Measurements from ENCODE around the gene WDR5. TPM values are rescaled to one million over a fixed set of nuclear protein-coding genes. Genes with fewer than 3 reads are reported as not detected.

WDR5 gene
- total and polyA plus RNA-seq, 10 of the 15 experiments (the other 5 are each of a cell fraction or from before 2014, with no cell fraction given) = 1.4 to 43.7 (median 33.2) TPM

- H3K4me1 ChIP-seq (ENCODE audit: control insufficient read depth, insufficient read depth, low read length) = no peaks in the 10 kb centered on the region
- H3K36me3 ChIP-seq (ENCODE audit: control insufficient read depth in 2 of 2, insufficient read depth in 2 of 2, low read length in 1 of 2) = no peaks in the 10 kb centered on the region
- DNase-seq (ENCODE audit: low read depth, low spot score) = no peak
- H3K79me2 ChIP-seq (ENCODE audit: control insufficient read depth, insufficient read depth, low read length) = no peaks in the 10 kb centered on the region
- H3K4me2 ChIP-seq (ENCODE audit: control insufficient read depth, insufficient read depth) = no peak overlapping the region
- H2AFZ ChIP-seq (ENCODE audit: control insufficient read depth, low read depth, low read length) = no peak overlapping the region
- no peaks in the 10 kb centered on the region for H3K9me3 ChIP-seq (replicated peaks; ENCODE audit: control insufficient read depth, insufficient read depth, low read length)
- ATAC-seq = no peak
- ChIA-PET POLR2A (no interaction called here), SMC1A (ENCODE audit: uncharacterized antibody, unreplicated experiment) (no interaction called here), RAD21 (ENCODE audit: unreplicated experiment) (no interaction called here), CTCF (no interaction called here)
- no TSS peak for BruUV-seq (replicated peaks)
- in situ Hi-C loops (cut with MboI) (no loop called here), intact Hi-C loops (cut with micrococcal nuclease; ENCODE audit: unreplicated experiment) (no loop called here)
- H3K9ac ChIP-seq (ENCODE audit: control insufficient read depth, insufficient read depth, low read length) = no peak overlapping the region
- peaks cover 1 to 4% of the 10 kb centered on the region in 2 experiments; a peak in 3 of 4 replicates for H3K27me3 ChIP-seq (replicated peaks in 1 of 2; ENCODE audit: control insufficient read depth in 2 of 2, insufficient read depth in 2 of 2, low read length in 1 of 2)
- H3K4me3 ChIP-seq = no peak overlapping the region
- WGBS (ENCODE audit: insufficient coverage, insufficient replicate concordance, low lambda C conversion rate, missing lambda C conversion rate) = 48% methylated on average over 14 of the region's 14 CpGs
- FAIRE-seq = no peak
- no peak overlapping the region for H3K27ac ChIP-seq (ENCODE audit: control insufficient read depth, insufficient read depth)
- no peaks in the 10 kb centered on the region for H4K20me1 ChIP-seq (ENCODE audit: control insufficient read depth, insufficient read depth)
- TF ChIP-seq EED (IDR thresholded peaks at IDR 0.05; ENCODE audit: low read depth) = no peak
- TF ChIP-seq PAX8 (IDR thresholded peaks at IDR 0.05) = no peak
- TF ChIP-seq TCF12 (IDR thresholded peaks at IDR 0.05; ENCODE audit: low read depth, low read length) = no peak
These were observed 9.5 kb upstream of the WDR5 start for GRCh38 chr9:134126373-134126772.

DNA sequence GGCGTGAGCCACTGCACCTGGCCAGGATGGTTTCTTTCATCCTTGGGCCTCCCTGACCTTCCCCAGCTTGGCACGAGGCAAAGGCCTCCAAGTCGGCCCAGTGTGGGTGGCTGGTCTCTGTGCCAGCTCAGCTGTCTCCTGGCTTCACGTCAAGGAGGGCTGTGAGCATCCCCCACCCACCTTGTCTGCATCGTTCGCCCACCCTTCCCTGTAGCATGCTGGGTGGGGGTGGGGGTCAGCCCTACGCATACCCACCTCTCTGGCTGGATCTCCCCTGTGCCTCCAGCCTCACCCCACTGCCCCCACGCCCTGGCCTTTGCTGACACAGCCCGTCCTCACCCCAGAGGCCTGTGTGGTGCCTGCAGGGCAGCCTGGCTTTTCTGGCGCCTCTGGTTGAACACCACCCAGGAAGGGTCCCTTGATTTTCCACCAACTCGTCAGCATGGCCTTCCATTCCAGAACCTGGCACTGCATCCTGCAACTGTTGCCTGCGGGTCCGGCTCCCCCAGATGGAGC is 8.8 kb upstream of the WDR5 start:
- intact Hi-C loops (cut with micrococcal nuclease; ENCODE audit: unreplicated experiment) (no loop called here), in situ Hi-C loops (cut with MboI) (no loop called here)
- no TSS peak for BruUV-seq (replicated peaks)
- H3K27me3 ChIP-seq (replicated peaks in 1 of 2; ENCODE audit: control insufficient read depth in 2 of 2, insufficient read depth in 2 of 2, low read length in 1 of 2) = peaks cover 1 to 4% of the 10 kb centered on the region in 2 experiments; a peak in 3 of 4 replicates
- SMC1A ChIA-PET (ENCODE audit: uncharacterized antibody, unreplicated experiment) = no interaction called here
- 26% methylated on average over 13 of the region's 13 CpGs for WGBS (ENCODE audit: insufficient coverage, insufficient replicate concordance, low lambda C conversion rate, missing lambda C conversion rate)
- DNase-seq (ENCODE audit: low read depth, low spot score) (no peak), ATAC-seq (no peak), FAIRE-seq (no peak)
- CTCF ChIA-PET = no interaction called here
- no peak overlapping the region for H3K4me3 ChIP-seq
- no peaks in the 10 kb centered on the region for H3K79me2 ChIP-seq (ENCODE audit: control insufficient read depth, insufficient read depth, low read length)
- H2AFZ ChIP-seq (ENCODE audit: control insufficient read depth, low read depth, low read length) = no peak overlapping the region
- RAD21 ChIA-PET (ENCODE audit: unreplicated experiment) = no interaction called here
- TF ChIP-seq RAD51 (IDR thresholded peaks at IDR 0.05) = no peak
- no peak for TF ChIP-seq STAT1 (conservative IDR thresholded peaks at IDR 0.05)
- no peak for TF ChIP-seq BMI1 (IDR thresholded peaks at IDR 0.05; ENCODE audit: borderline replicate concordance)
- TF ChIP-seq SUPT20H (IDR thresholded peaks at IDR 0.05; ENCODE audit: borderline replicate concordance, control insufficient read depth, low read depth, low read length) = no peak
- no peaks in the 10 kb centered on the region for H4K20me1 ChIP-seq (ENCODE audit: control insufficient read depth, insufficient read depth)
- no peak overlapping the region for H3K4me2 ChIP-seq (ENCODE audit: control insufficient read depth, insufficient read depth)
- no peak overlapping the region for H3K9ac ChIP-seq (ENCODE audit: control insufficient read depth, insufficient read depth, low read length)
- H3K27ac ChIP-seq (ENCODE audit: control insufficient read depth, insufficient read depth) = no peak overlapping the region
- no peaks in the 10 kb centered on the region for H3K4me1 ChIP-seq (ENCODE audit: control insufficient read depth, insufficient read depth, low read length)
- no peaks in the 10 kb centered on the region for H3K9me3 ChIP-seq (replicated peaks; ENCODE audit: control insufficient read depth, insufficient read depth, low read length)
- H3K36me3 ChIP-seq (ENCODE audit: control insufficient read depth in 2 of 2, insufficient read depth in 2 of 2, low read length in 1 of 2) = no peaks in the 10 kb centered on the region
- POLR2A ChIA-PET = no interaction called here

Data from GM12878 (cell line).